GM18502 (cell line): ENCODE results near the gene TUBB6.
A peak's percentile ranks its signal among the peaks of the same experiment; 100 is the strongest.

Source experiments
- ATAC-seq: cut with Tn5 transposase; IDR thresholded peaks from one replicate; pipeline ENCODE4 v1.9.1; 2021; ENCODE audit warnings: mild to moderate bottlenecking; ENCODE audit not compliant: unreplicated experiment, poor library complexity

TUBB6 gene

DNA sequence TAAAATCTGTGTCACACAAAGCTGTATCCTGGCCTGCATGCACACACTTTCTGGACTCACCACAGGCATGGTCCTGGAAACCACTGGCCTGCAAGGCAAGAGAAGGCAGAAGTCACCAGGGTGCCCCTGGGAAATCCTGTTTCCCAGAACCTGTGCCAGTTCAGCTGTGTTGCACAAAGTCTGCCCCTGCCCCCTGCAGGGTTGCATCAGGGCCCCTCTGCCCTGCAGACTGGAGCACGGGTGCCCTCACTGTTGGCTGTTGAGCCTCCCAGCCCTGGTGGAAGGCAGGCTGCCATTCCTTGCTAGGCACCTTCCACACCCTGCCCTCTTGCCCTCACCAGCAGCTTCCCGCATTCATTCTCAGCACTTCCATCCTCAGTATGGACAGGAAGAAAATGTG lies 18.0 kb upstream of the TUBB6 start:
- no peak for ATAC-seq

GRCh38 chr18:12291161-12291560 lies 16.9 kb upstream of the TUBB6 start:
- ATAC-seq = no peak

DNA sequence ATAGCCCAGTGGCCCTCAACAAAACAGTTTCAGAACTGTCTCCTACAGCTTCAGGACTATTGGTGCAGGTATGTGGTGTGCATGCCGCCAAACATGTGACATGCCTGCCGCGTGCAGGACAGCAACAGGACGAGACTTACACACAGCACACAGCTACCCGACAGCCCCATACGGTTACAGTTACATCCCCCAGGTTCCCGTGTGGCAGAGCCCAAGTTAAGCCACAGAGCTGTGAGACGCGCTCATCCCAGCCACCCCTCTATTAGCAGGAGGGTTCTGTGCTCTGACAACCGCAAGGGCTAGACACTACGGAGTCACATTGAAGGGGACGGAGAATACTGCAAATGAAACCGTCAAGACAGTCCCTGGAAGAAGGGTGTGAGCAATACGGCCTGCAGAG lies 16.4 kb upstream of the TUBB6 start:
- no peak for ATAC-seq

- no peak for ATAC-seq
Measured at GRCh38 chr18:12293831-12294230, 14.2 kb upstream of the TUBB6 start.

DNA sequence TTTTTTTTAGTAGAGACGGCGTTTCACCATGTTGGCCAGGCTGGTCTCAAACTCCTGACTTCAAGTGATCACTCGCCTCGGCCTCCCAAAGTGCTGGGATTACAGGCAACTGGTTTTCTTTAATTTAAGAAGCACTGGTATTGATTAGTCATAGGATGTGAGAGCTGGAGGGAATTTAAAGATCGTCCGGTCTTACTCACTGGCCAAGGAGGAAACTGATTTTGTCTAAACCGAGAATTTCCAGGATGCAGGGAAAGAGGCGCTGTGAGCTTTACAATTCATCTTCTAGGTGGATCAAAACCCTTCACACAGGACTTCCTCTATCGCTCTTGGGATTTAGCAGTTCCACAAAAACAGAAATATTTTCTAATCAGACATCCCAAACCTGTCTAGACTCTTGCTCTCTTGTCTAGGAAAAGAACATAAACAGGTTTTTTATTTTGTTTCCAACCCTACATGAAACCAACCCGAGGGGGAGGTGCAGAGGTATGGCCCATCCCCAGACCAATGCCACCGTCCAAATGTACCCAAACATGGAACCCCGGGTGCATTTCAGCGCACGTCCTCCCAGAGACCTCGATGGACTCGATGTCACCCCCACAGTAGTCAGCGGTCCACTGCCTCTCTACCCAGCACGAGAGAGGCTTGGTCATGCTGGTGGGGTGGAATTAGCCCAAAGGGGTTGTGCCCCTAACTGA lies 12.5 kb upstream of the TUBB6 start:
- ATAC-seq = no peak

DNA sequence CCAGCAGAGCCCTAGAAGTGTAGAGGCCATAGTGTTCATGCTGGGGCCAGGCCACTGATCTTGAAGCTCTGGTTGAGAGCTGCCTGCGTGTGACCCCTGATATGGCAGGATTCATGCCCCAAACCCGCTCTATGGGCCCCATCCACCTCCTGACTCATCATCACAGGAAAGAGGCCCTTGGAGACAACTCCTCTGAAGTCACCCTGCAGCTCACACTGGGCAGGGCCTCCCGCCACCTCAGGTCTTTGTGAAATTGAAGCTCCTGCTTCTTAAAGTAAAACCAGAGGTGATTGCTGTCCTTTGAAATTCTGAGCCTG lies 12.0 kb upstream of the TUBB6 start:
- no peak for ATAC-seq

GRCh38 chr18:12296457-12296856 lies 11.6 kb upstream of the TUBB6 start:
- ATAC-seq = no peak

DNA sequence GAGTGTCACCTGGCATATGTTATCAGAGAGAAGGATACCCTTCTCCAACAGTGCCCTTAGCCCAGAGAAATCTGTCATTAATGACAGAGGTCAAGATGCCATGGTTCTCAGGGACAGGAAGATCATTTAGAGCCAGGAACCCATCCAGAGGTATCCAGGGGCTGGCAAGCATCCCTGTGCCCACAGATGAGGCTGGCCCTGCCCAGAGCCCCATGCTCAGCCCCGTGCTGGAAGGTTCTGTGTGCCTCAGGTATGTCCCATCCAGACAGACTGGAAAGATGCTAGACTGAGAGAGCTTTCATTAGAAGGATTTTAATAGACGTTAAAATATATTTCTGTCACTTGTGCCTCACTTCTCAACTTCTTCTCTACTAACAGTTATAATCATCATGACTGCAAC lies 8.2 kb upstream of the TUBB6 start:
- ATAC-seq = no peak

GRCh38 chr18:12301263-12302005 lies 6.6 kb upstream of the TUBB6 start:
- ATAC-seq = no peak

- no peak for ATAC-seq
Measured at GRCh38 chr18:12302391-12303147, 5.5 kb upstream of the TUBB6 start.

DNA sequence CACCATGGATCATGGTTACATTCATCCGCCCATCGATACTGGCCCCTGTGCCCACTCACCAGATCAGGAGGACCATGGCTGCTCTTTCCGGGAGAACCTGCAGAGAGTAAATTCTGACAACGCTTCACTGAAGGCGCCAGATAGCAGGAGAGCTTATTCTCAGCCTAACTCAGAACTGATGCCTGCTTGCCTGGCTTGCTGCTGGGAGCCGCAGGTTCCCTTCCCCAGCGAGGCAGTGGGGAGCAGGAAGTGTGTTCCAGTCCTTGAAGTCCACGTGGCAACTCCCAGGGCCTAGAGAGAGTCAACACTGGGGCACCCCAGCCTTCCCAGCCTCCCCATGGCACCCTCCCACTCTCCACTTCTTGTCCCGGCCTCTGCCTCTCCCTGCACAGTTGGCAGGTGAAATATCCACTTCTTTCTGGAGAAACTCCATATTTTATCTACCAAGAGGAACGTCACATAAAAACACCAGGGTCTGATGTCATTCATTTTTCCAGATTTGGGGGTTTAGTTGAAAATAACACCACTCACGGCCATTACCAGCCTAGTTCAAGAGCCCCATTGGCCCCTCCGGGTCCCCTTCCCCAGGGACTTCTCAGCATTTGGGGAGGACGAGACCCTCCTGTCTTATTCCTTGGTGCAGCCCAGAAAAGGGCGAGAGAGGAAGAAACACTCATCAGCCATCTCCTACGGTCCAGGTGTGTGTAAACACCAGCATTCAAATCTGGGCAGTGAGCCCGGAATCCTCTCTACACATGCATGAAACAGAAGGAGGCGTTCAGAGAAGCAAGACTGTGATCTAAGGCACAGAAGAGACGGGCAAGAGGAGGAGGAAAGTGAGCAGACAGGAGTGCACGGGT lies 3.5 kb upstream of the TUBB6 start:
- no peak for ATAC-seq

DNA sequence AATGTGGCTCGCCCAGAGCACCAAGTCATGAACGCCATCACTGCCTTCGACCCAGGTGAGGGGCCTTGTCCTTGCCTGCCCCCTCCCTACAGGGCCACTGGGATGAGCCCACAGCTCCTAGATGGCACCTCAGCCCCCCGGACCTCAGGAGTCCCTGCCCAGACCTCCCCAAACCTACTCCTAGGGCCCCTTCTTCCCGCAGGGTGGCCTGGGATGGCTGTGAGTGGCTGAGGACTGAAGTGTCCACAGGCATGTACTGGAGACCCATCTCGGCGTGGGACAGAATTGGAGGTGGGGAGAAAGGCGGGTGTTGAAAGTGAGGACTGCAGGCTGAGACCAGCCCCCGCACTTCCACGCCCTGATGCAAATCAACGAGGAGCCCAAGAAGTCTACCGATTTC lies 2.8 kb upstream of the TUBB6 start:
- no peak for ATAC-seq

DNA sequence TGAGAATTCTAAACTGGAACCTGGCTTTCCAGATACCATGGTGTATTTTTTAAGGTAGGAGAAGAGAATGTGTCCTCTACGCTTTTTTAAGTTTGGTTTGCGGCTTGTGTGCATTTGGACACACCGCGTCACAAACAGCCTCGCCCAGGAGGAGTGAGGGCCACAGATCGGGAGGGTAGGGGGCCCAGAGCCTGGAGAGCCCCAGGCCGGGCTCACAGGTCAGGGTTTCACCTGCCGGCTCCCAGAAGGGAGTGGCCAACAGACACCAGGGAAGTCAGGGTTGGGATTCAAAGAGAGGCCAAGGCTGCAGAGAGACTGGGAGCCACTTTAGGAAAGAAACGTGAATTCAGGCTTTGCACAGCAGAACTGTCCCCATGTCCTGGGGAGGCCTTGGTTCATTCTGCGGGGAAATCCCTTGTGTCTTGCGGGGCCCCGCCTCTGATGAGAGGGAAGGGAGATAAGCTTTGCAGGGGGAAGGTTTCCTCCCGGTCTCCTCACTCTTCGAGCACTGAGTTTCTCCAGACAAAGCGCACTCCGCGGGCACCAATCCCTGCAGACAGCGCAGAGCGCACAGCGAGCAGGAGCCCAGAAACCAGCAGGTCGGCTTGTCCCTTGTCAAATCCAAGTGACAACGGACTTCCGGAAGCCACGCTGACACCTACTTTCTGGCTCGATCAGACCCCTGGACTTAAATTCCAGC lies 2.0 kb upstream of the TUBB6 start:
- ATAC-seq = no peak

DNA sequence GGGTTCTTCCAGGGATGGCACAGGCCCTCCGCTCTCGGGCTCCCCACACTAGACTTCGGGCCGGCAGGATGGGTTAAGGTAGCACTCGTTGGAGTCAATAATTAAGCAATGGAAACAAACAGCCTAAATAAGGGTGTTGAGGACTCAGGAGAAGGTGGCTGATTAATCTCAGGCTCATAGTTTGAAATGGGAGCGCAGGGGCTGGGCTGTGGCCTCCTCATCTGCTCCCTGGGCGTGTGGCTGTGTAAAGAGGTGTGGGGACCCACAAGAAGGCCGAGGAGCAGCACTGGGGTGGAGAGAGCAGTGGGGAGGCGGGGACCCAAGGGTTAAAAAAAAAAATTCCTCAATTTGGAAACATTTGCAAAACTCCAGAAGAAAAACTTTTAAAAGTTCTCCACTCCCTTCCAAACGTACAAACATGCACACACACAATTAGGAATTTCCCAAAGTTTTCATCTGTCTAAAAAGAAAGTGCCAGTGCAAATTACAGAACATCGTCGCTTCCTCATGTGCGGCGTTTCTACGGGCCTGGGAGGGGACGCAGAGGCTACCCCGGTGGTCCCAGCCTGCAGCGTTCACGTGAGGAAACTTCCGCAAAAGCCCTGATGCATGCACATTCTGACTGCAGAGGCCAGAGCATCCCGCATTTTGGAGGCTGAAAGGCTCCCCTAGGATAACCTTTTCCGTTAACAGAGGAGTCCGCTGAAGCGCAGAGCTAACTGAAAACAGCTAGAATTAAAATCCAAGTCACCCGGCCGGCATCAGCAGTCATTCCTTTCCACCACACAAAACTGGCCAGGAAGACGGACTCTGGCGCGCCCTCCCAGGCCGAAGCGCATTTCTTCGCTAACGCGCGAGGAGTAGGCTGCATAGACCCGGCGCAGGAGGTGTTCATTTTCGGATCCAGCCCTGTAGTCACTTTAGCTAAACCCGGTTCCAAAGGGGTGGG lies 1.0 kb upstream of the TUBB6 start:
- ATAC-seq = peak; percentile 21

GRCh38 chr18:12308386-12309100 lies 502 bp downstream of the TUBB6 start:
- ATAC-seq = peak; percentile 55

GRCh38 chr18:12309683-12310198 lies 1.7 kb downstream of the TUBB6 start:
- no peak for ATAC-seq

- no peak for ATAC-seq
Measured at GRCh38 chr18:12310762-12311161, 2.7 kb downstream of the TUBB6 start.

DNA sequence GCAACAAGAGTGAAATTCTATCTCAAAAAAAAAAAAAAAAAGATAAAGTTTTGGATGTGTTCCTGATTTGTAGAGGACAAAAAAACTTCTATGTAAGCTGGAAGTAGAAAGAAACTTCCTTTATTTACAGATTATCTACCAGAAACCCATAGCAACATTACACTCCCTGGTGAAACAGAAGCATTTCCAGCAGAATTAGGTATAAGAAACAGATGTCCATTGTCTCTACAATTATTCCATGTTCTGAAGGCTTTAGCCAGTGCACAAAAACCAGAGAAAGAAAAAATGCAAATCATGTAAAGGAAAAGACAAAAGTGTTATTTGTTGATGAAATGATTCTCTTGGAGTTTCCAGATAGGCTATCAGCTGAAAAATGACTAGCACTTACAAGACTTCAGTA lies 4.9 kb downstream of the TUBB6 start:
- no peak for ATAC-seq
